Upper lobe of right lung (tissue), 1 donor: ENCODE data around the gene ACOT8. TPM values are rescaled to one million over a fixed set of nuclear protein-coding genes. Genes with fewer than 3 reads are reported as not detected.

Source experiments
- ATAC-seq: fragments of 200-7000 bp; cut with Tn5 transposase; one replicate; pipeline ENCODE4 v1.9.1; 2020; ENCODE audit warnings: mild to moderate bottlenecking, moderate library complexity
- DNase-seq: peaks from one replicate; pipeline ENCODE4 v3.0.0-alpha.2; 2020
- H3K27ac ChIP-seq: fragments of 200-600 bp; one replicate; pipeline ENCODE4 v1.8.0; 2022
- H3K27me3 ChIP-seq: fragments of 200-600 bp; one replicate; pipeline ENCODE4 v1.8.0; 2022; ENCODE audit warnings: mild to moderate bottlenecking
- H3K36me3 ChIP-seq: fragments of 200-600 bp; one replicate; pipeline ENCODE4 v1.8.0; 2022
- H3K4me1 ChIP-seq: fragments of 200-600 bp; one replicate; pipeline ENCODE4 v1.8.0; 2022
- H3K4me3 ChIP-seq: fragments of 200-600 bp; one replicate; pipeline ENCODE4 v1.8.0; 2022; ENCODE audit warnings: mild to moderate bottlenecking
- H3K9me3 ChIP-seq: fragments of 200-600 bp; one replicate; pipeline ENCODE4 v1.8.0; 2022
- intact Hi-C: fragments of 100-400 bp; cut with DNase I; formaldehyde crosslinking; loops from one replicate; pipeline ENCODE4 v1.11.0; 2022
- total RNA-seq: library from RNA; stranded (reverse); fragmentation: NEBNext Ultra II Directional; extraction: Animal tissue kit (Norgen Biotek cat#: 25700); gene quantifications from one replicate; pipeline ENCODE4 v1.2.1, GENCODE V29; 2021
- TF ChIP-seq, protein P1 (sequence below): fragments of 200-600 bp; IDR thresholded peaks from one replicate; pipeline ENCODE4 v1.8.0; 2022; ENCODE audit warnings: antibody characterized with exemption
- donor health status: DM: no; HTN: yes; CAD: no; lungs with severe emphysema.

The ACOT8 gene
- total RNA-seq, 1 donor from 2014 or later: 23.5 TPM

DNA sequence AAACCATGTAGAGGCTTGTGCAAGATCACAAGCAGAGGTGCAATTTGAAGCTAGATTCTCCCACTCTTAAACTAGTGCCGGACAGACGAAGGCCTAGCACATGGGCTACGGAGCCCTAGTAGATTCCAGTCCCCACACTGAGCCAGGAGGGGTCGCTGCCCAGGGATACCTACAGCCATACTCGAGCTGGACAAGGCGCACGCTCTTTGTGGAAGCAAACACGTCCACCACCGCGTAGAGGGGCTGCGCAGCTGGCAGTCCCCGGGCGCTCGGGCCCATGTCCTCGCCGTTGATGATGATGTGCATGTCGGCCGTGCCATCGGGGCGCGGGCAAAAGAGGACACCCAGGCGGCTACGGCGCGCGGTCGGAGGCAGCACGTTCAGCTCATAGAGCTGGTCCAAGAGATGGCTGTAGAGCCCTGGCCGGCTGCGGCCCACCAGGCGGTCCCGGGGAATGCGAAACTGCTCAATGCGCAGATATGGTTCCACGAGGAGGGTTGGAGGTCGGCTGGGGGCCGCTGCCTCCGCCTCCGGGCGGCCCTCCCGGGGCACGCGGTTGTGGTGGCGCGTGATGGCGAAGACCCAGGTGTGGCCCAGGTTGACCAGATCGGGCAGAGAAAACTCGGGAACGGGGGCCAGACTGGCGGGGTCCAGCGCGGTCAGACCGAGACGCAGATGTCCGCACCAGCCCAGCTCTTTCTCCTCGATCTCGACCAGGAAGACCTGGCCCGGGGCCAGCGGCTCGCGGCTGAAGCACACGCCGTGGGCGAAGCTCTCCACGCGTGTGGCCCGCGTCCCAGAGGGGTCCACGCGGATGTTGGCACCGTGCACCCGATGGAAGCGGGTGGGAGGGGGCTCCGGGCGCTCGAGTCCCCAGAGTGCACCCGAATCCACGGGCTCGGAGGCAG, 33.1 kb upstream of the ACOT8 start:
- Histone ChIP-seq H3K27ac (peak overlapping the region; percentile 71), H3K4me1 (peaks cover 8% of the 10 kb centered on the region), H3K9me3 (no peaks in the 10 kb centered on the region), H3K27me3 (no peaks in the 10 kb centered on the region), H3K36me3 (peaks cover 28% of the 10 kb centered on the region), H3K4me3 (peak overlapping the region; percentile 80)
- peak; percentile 89 for DNase-seq
- ATAC-seq: peak; percentile 85
- TF ChIP-seq, protein P1, sequence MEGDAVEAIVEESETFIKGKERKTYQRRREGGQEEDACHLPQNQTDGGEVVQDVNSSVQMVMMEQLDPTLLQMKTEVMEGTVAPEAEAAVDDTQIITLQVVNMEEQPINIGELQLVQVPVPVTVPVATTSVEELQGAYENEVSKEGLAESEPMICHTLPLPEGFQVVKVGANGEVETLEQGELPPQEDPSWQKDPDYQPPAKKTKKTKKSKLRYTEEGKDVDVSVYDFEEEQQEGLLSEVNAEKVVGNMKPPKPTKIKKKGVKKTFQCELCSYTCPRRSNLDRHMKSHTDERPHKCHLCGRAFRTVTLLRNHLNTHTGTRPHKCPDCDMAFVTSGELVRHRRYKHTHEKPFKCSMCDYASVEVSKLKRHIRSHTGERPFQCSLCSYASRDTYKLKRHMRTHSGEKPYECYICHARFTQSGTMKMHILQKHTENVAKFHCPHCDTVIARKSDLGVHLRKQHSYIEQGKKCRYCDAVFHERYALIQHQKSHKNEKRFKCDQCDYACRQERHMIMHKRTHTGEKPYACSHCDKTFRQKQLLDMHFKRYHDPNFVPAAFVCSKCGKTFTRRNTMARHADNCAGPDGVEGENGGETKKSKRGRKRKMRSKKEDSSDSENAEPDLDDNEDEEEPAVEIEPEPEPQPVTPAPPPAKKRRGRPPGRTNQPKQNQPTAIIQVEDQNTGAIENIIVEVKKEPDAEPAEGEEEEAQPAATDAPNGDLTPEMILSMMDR: peak; percentile 66
- intact Hi-C loops: no loop called here

DNA sequence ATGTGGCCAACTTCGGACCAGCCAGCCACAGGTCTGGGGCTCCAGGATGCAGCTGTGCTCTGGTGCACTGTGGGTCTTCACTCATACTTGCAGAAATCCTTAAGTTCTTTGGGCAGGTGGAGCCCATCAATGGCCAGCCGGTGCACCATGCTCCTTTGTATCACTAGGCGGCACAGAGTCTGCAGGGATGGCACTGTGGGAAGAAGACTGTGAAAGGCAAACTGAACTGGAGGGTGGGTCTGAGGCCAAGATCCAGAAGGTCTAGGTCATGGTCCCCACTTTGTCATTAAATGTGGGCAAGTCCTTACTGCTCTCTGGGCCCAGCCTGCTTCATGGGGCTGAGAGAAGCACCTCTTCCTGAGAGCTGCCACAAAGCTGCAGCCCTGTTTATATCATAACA, 31.5 kb upstream of the ACOT8 start:
- intact Hi-C loops: no loop called here
- no peak for ATAC-seq
- Histone ChIP-seq H3K27ac (no peak overlapping the region), H3K4me1 (peaks cover 8% of the 10 kb centered on the region), H3K36me3 (peaks cover 14% of the 10 kb centered on the region), H3K27me3 (no peaks in the 10 kb centered on the region), H3K4me3 (no peak overlapping the region), H3K9me3 (no peaks in the 10 kb centered on the region)
- TF ChIP-seq, protein P1: no peak
- DNase-seq: no peak

DNA sequence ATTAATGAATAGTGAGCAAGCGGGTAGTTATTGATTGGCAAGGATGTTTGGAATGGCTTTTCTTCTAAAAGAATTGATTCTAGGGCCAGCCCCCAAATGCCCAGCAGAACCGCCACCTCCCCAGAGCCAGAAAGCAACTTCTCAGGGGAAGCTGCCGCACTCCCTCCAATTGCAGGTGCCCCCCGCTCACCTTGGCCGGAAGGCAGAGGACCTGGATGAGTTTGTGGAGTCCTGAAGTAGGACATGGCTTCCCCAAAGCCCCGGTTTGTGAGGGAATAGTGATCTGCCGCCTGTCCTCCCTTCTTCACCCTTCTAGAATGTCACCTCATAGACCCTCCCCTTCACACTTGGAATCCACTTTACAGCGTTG, 30.1 kb upstream of the ACOT8 start, which contains the start of gene SPATA25:
SPATA25 (minus strand) TSS at position 277 of the 370 bp plus-strand sequence; CDS start at position 245, 32 bp downstream.
- Histone ChIP-seq H3K9me3 (no peaks in the 10 kb centered on the region), H3K4me3 (no peak within 1 kb of the TSS), H3K4me1 (peaks cover 7% of the 10 kb centered on the region), H3K27me3 (no peaks in the 10 kb centered on the region), H3K27ac (no peak within 1 kb of the TSS), H3K36me3 (peaks cover 27% of the 10 kb centered on the region)
- intact Hi-C loops: no loop called here
- TF ChIP-seq, protein P1: no peak
- ATAC-seq: no peak
- no peak for DNase-seq

DNA sequence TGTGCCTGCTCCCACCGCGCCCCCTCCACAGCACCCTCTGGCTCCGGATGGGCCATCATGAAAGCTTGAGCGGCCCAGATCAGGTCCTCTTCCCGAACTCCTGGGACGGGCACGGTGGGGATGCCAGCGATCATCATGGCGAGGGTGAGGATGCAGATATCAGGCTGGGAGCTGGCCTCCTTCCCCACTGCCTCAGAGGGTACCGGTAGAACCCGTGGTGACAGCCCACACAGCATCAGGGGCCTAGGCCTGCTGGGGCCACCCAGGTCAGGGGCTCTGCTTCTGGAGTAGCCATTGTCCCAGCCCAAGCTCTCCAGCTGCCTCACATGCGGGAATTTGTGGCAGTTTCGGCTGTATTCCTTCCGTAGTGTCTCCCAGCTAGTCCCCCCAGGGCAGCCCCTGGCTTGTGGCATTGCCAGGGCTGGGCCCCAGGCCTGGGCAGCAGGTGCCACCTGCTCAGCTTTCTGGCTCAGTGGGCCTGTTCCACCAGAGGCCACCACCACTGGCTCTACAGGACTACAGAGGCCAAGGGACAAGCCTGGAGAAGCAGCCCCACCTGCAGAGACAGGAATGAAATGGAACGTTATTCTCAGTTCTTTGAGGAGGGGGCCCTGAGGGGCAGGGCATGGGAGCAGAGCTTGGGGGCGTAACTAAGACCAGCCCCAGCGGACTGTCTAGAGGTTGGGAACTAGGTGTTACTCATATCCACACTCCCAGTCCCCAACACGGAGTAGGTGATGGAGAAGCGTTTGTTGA, 29.6 kb upstream of the ACOT8 start:
- intact Hi-C loops: no loop called here

DNA sequence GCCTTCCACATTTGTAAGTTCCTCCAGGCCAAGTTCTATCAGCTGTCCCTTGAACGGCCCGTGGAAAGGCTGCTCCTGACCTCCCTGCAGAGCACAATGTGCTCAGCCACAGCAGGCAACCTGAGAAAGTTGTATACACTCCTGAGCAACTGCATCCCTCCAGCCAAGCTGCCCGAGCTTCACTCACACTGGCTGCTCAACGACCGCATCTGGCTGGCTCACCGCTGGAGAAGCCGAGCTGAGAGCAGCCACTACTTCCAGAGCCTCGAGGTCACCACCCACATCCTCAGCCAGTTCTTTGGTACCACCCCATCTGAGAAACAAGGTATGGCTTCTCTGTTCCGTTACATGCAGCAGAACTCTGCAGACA, 25.9 kb upstream of the ACOT8 start:
- peaks cover 35% of the 10 kb centered on the region for H3K36me3 ChIP-seq
- no peaks in the 10 kb centered on the region for H3K27me3 ChIP-seq
- DNase-seq: peak; percentile 43
- H3K9me3 ChIP-seq: no peaks in the 10 kb centered on the region
- no peak overlapping the region for H3K27ac ChIP-seq
- H3K4me3 ChIP-seq: no peak overlapping the region
- peaks cover 13% of the 10 kb centered on the region for H3K4me1 ChIP-seq
- TF ChIP-seq, protein P1: no peak
- intact Hi-C loops: no loop called here
- no peak for ATAC-seq

More for the DNA sequence above, 29.6 kb upstream of the ACOT8 start:
- Histone ChIP-seq H3K27me3 (no peaks in the 10 kb centered on the region), H3K36me3 (peaks cover 27% of the 10 kb centered on the region), H3K27ac (no peak overlapping the region), H3K4me3 (no peak overlapping the region), H3K4me1 (peaks cover 7% of the 10 kb centered on the region), H3K9me3 (no peaks in the 10 kb centered on the region)
- ATAC-seq (no peak), DNase-seq (no peak)
- TF ChIP-seq, protein P1: no peak
